ENCODE data around the gene SEC11C.

GRCh38 chr18:59129951-59130703 is 9.6 kb upstream of the SEC11C start:
- TF ChIP-seq CTCF (IDR thresholded peaks at IDR 0.05) = no peak
- no peak for TF ChIP-seq POLR2A (IDR thresholded peaks at IDR 0.05)
